ENCODE measurements around the gene PGGHG. TPM values are rescaled to one million over a fixed set of nuclear protein-coding genes. Genes with fewer than 3 reads are reported as not detected.
"Not testable (repeated sequence)": the region's sequence is repeated elsewhere in the genome, so short reads cannot be mapped to it uniquely, and the experiment has no call there.

The PGGHG gene
- total RNA-seq, 2 experiments from 2014 or later = 214 to 229 TPM

DNA sequence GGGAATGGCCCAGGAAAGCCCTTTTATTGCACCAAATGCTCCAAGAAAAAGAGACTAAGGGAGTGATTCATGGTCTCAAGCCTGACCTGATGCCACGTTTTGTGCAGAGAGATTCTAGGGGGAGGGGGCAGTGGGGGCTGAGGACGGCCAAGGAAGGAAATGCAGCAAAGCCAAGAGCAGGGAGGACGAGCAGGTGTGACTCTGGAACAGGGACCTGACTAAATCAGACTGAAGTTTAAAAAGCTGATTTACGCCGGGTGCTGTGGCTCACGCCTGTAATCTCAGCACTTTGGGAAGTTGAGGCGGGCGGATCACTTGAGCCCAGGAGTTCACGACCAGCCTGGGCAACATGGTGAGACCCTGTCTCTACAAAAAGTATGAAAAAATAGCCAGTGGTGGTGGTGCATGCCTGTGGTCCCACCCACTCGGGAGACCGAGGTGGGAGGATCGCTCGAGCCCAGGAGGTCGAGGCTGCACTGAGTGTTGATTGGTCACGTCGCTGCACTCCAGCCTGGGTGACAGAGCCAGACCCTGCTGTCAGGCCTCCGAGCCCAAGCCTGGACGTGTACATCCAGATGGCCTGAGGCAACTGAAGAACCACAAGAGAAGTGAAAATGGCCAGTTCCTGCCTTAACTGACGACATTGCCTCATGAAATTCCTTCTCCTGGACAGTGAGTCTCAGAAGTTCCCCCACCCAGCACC, 42.6 kb downstream of the PGGHG start:
- Mint-ChIP-seq H3K27ac (peak overlapping the region; percentile 64), H3K9me3 (ENCODE audit: low read depth) (no peaks in the 10 kb centered on the region), H3K36me3 (peaks cover 2% of the 10 kb centered on the region), H3K27me3 (peaks cover 20% of the 10 kb centered on the region), H3K4me1 (peaks cover 58% of the 10 kb centered on the region), H3K4me3 (no peak overlapping the region)
- DNase-seq (peak; percentile 45), ATAC-seq (no peak)
- CTCF ChIA-PET = interaction anchor here (1.3 kb wide), 1 partner anchor 18 kb away, joined by 3 read pairs; no protein-coding TSS in a partner anchor

DNA sequence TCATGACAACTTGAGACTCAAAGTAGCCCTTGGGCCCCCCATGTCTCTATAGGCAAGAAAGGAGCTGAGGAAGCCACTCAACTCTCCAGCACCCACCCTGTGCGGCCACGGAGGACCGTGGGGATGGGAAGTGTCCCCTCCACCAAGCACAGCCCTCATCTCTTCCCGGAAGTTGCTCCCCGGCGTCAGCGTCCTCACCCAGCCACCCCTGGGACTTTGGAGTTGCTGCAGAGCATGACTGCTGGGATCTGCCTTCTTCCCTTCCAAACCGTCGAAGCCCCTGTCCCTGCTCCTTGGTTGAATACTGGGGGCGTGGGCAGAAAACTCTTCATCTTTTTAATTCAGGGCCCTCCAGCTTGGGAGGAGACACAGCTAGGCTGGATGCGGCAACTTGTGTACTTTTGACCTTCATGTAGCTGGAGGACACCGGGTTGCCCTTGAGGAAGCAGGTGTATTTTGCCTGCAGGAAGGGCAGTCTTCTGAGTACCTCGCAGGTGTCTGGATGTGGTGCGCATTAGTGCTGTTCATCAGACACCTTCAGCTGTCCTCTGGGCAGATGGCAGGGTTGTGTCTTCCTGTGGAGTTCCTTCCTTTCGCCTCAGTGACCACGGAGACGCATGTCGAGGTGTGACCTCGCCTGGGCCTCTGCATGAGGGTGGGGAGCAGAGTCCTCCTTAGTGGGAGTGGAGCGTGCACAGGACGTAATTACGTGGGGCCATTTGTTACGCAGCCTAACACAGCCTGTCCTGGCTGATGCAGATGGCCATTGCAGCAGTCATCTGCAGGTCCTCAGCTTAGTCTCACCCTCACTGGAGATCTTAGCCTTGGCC, 43.9 kb downstream of the PGGHG start:
- no peak for ATAC-seq
- H3K4me3 Mint-ChIP-seq = no peak overlapping the region
- CTCF ChIA-PET = interaction anchor here (0.9 to 1.3 kb wide), 2 partner anchors 16 to 64 kb away, joined by 3 to 4 read pairs; no protein-coding TSS in a partner anchor
- peaks cover 20% of the 10 kb centered on the region for H3K27me3 Mint-ChIP-seq
- H3K4me1 Mint-ChIP-seq = peaks cover 46% of the 10 kb centered on the region
- DNase-seq = no peak
- H3K27ac Mint-ChIP-seq = no peak overlapping the region
- peaks cover 2% of the 10 kb centered on the region for H3K36me3 Mint-ChIP-seq
- H3K9me3 Mint-ChIP-seq (ENCODE audit: low read depth) = no peaks in the 10 kb centered on the region

DNA sequence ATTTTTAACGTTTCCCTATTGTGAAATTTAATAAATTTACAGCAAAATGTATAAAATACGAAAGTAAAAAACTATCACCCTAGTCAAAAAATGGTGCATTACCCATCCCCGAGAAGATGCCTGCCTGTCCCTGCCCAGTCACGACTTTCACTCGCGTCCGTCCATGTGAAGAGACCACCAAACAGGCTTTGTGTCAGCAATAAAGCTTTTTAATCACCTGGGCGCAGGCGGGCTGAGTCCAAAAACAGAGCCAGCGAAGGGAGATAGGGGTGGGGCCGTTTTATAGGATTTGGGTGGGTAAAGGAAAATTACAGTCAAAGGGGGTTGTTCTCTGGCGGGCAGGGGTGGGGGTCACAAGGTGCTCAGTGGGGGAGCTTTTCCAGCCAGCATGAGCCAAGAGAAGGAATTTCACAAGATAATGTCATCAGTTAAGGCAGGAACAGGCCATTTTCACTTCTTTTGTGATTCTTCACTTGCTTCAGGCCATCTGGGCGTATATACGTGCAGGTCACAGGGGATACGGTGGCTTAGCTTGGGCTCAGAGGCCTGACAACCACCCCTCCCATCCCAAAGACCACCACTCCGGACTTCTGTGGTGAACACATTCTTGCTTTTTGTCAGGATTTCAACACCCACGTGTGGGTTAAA, 44.8 kb downstream of the PGGHG start:
- H3K4me1 Mint-ChIP-seq = peaks cover 40% of the 10 kb centered on the region
- CTCF ChIA-PET, H3K27ac Mint-ChIP-seq: not testable (repeated sequence)

DNA sequence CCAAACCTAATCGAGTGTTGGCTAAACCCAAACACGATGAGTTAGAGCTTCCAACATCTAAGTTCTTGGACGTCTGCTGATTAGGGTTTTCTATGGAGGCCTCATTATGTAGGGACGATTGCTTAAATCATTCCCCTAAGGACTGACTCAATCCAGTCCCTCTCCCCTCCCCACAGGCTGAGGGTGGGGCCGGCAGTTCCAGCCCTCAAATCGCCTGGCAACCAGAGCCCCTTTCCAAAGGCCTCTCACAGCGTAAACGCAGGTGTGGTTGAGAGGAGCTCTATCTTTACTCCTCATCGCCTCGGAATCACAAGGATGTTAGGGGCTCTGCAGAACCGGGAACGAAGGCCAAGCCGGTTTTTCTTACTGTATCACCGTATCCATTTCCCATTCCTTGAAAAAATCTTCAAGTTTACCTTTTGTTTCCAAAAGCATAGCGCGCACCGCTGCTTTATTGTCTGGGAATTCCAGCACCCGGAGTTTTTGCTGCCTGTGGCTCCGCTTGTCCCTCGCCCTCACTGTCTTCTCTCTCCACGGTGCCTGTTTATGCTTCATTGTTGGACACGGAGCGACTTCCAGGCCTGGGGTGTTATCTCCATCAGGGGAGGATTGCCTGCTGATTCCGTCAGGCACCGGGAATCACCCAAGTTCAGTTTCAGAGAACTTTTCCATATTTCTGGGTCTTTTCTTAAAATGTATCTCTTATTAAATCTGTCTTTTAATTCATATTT, 45.5 kb downstream of the PGGHG start:
- Mint-ChIP-seq H3K36me3 (peaks cover 2% of the 10 kb centered on the region), H3K27me3 (peaks cover 20% of the 10 kb centered on the region), H3K4me3 (no peak overlapping the region), H3K27ac (no peak overlapping the region), H3K9me3 (ENCODE audit: low read depth) (no peaks in the 10 kb centered on the region), H3K4me1 (peaks cover 35% of the 10 kb centered on the region)
- CTCF ChIA-PET = no interaction called here
- no peak for ATAC-seq
- no peak for DNase-seq

More for the DNA sequence above, 44.8 kb downstream of the PGGHG start:
- not testable (repeated sequence) for H3K9me3 Mint-ChIP-seq (ENCODE audit: low read depth); H3K4me3 Mint-ChIP-seq; H3K36me3 Mint-ChIP-seq; ATAC-seq; DNase-seq
- peaks cover 20% of the 10 kb centered on the region for H3K27me3 Mint-ChIP-seq

DNA sequence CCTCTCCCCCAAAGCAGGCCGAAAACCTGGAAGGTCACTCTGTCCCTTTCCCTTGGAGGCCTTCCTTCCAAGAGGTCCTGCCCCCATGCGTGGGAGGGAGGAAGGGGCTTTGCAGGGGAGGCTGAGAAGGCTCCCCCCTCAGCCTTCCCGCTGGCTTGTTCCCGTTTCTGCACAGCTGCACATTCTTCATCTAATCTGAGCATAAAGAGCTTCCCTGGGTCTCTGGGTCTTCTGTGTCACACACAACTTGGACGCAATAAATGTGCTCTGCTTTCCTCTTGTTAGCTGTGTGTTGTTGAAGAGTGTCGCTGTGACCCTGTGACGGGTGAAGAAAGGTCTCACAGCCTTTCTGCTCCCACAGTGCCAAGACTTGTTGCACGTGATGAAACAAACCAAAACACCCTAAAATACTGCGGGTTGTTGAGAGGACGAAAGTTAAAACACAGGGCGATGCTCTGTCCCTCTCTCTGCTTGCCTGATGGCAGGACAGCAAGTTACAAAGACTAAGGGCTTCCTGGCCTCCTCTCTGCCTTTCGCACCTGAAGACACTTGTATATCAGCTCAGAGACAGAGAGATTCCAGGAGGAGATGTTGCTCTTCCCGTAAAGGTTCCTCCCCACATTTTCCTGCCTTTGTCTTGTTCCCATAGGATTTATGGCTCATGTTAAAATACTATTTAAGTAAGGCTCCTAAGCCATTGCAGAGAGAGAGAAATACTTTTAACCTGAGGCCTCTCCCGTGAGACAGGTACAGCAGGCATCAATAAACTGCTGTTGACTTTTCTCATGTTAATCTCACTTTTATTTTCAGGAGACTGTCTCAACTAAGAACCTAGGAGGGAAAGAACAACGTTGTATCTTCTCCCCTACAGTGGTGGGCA, 47.1 kb downstream of the PGGHG start:
- Mint-ChIP-seq H3K27me3 (peaks cover 27% of the 10 kb centered on the region), H3K36me3 (peaks cover 2% of the 10 kb centered on the region), H3K9me3 (ENCODE audit: low read depth) (no peaks in the 10 kb centered on the region), H3K27ac (no peak overlapping the region), H3K4me3 (no peak overlapping the region), H3K4me1 (peaks cover 21% of the 10 kb centered on the region)
- CTCF ChIA-PET = interaction anchor here (1.0 to 1.1 kb wide), 2 partner anchors 8 to 9 kb away, joined by 3 read pairs; no protein-coding TSS in a partner anchor
- DNase-seq (no peak), ATAC-seq (no peak)

- Mint-ChIP-seq H3K4me1 (peaks cover 21% of the 10 kb centered on the region), H3K27ac (no peak overlapping the region)
- CTCF ChIA-PET = no interaction called here
Measured at GRCh38 chr11:336659-337198, 47.8 kb downstream of the PGGHG start.

GRCh38 chr11:337711-338110, 48.8 kb downstream of the PGGHG start:
- ATAC-seq (no peak), DNase-seq (no peak)
- Mint-ChIP-seq H3K36me3 (peaks cover 2% of the 10 kb centered on the region), H3K9me3 (ENCODE audit: low read depth) (no peaks in the 10 kb centered on the region), H3K27me3 (peaks cover 25% of the 10 kb centered on the region), H3K27ac (no peak overlapping the region), H3K4me3 (no peak overlapping the region), H3K4me1 (peaks cover 17% of the 10 kb centered on the region)
- CTCF ChIA-PET = no interaction called here

More at GRCh38 chr11:336659-337198, 47.8 kb downstream of the PGGHG start:
- no peak overlapping the region for H3K4me3 Mint-ChIP-seq
- H3K9me3 Mint-ChIP-seq (ENCODE audit: low read depth) = no peaks in the 10 kb centered on the region
- H3K36me3 Mint-ChIP-seq = peaks cover 2% of the 10 kb centered on the region
- no peak for DNase-seq
- peaks cover 26% of the 10 kb centered on the region for H3K27me3 Mint-ChIP-seq
- ATAC-seq = no peak

GRCh38 chr11:339963-340362, 51.0 kb downstream of the PGGHG start:
- Mint-ChIP-seq H3K4me3 (no peak overlapping the region), H3K36me3 (peaks cover 2% of the 10 kb centered on the region), H3K4me1 (peaks cover 12% of the 10 kb centered on the region), H3K27ac (no peak overlapping the region), H3K27me3 (peaks cover 23% of the 10 kb centered on the region), H3K9me3 (ENCODE audit: low read depth) (no peaks in the 10 kb centered on the region)
- DNase-seq (no peak), ATAC-seq (no peak)
- CTCF ChIA-PET = interaction anchor here (1.0 to 2.1 kb wide), 6 partner anchors 8 to 89 kb away, joined by 3 to 9 read pairs (median 5); no protein-coding TSS in a partner anchor

GRCh38 chr11:340539-341512, 51.9 kb downstream of the PGGHG start:
- Mint-ChIP-seq H3K27me3 (peaks cover 19% of the 10 kb centered on the region), H3K4me1 (peaks cover 12% of the 10 kb centered on the region), H3K27ac (no peak overlapping the region), H3K4me3 (no peak overlapping the region), H3K9me3 (ENCODE audit: low read depth) (no peaks in the 10 kb centered on the region), H3K36me3 (peaks cover 2% of the 10 kb centered on the region)
- DNase-seq = no peak
- CTCF ChIA-PET = interaction anchor here (1.0 to 2.1 kb wide), 4 partner anchors 11 to 90 kb away, joined by 3 to 9 read pairs (median 5); no protein-coding TSS in a partner anchor
- ATAC-seq = no peak

DNA sequence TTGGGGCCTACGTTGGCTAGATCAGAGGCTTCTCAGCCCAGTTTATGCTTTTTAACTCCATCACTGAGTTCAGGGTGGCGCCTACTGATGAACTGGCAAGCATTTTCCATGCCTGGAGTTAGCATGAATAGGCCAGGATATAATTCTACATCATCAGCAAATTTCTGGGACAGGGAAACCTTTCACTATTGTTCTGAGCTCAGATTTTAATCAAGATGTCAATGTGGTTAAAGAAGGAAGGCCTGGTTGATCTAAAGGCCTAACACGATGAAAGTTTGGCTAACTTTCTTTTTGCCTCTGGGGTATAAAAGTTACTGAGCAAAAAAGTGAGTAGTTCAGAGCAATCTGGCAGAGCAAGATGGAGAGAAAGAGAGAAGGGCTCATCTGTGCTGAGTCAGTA, 53.4 kb downstream of the PGGHG start:
- Mint-ChIP-seq H3K36me3 (peaks cover 2% of the 10 kb centered on the region), H3K9me3 (ENCODE audit: low read depth) (no peaks in the 10 kb centered on the region), H3K4me3 (no peak overlapping the region), H3K27ac (no peak overlapping the region), H3K4me1 (peaks cover 12% of the 10 kb centered on the region), H3K27me3 (peaks cover 21% of the 10 kb centered on the region)
- no peak for ATAC-seq
- CTCF ChIA-PET = interaction anchor here (1.4 kb wide), 1 partner anchor 41 kb away, joined by 3 read pairs; no protein-coding TSS in a partner anchor
- no peak for DNase-seq
